Measurements from ENCODE around the gene MOGAT1.

Gene MOGAT1

GRCh38 chr2:222701233-222701632 lies 29.8 kb downstream of the MOGAT1 start:
- no peak for TF ChIP-seq CTCF (conservative IDR thresholded peaks at IDR 0.05; ENCODE audit: low read depth, low read length)
- no peak overlapping the region for H3K4me3 ChIP-seq (ENCODE audit: low read depth, low read length)
- no peak for DNase-seq (ENCODE audit: low read depth)

GRCh38 chr2:222701721-222702131 lies 30.3 kb downstream of the MOGAT1 start:
- no peak for TF ChIP-seq CTCF (conservative IDR thresholded peaks at IDR 0.05; ENCODE audit: low read depth, low read length)
- H3K4me3 ChIP-seq (ENCODE audit: low read depth, low read length) = no peak overlapping the region
- no peak for DNase-seq (ENCODE audit: low read depth)

- no peak for TF ChIP-seq CTCF (conservative IDR thresholded peaks at IDR 0.05; ENCODE audit: low read depth, low read length)
- no peak overlapping the region for H3K4me3 ChIP-seq (ENCODE audit: low read depth, low read length)
- no peak for DNase-seq (ENCODE audit: low read depth)
Observed at GRCh38 chr2:222703091-222703490, 31.6 kb downstream of the MOGAT1 start.

- peak; percentile 27 for DNase-seq (ENCODE audit: low read depth)
- TF ChIP-seq CTCF (conservative IDR thresholded peaks at IDR 0.05; ENCODE audit: low read depth, low read length) = no peak
- no peak overlapping the region for H3K4me3 ChIP-seq (ENCODE audit: low read depth, low read length)
Observed at GRCh38 chr2:222703886-222704285, 32.4 kb downstream of the MOGAT1 start.

- no peak overlapping the region for H3K4me3 ChIP-seq (ENCODE audit: low read depth, low read length)
- TF ChIP-seq CTCF (conservative IDR thresholded peaks at IDR 0.05; ENCODE audit: low read depth, low read length) = no peak
- no peak for DNase-seq (ENCODE audit: low read depth)
Observed at GRCh38 chr2:222706616-222707015, 35.2 kb downstream of the MOGAT1 start.

- no peak for DNase-seq (ENCODE audit: low read depth)
- no peak overlapping the region for H3K4me3 ChIP-seq (ENCODE audit: low read depth, low read length)
- TF ChIP-seq CTCF (conservative IDR thresholded peaks at IDR 0.05; ENCODE audit: low read depth, low read length) = no peak
Observed at GRCh38 chr2:222707102-222707688, 35.7 kb downstream of the MOGAT1 start.

- no peak for DNase-seq (ENCODE audit: low read depth)
- no peak overlapping the region for H3K4me3 ChIP-seq (ENCODE audit: low read depth, low read length)
- TF ChIP-seq CTCF (conservative IDR thresholded peaks at IDR 0.05; ENCODE audit: low read depth, low read length) = no peak
Observed at GRCh38 chr2:222707689-222708273, 36.3 kb downstream of the MOGAT1 start.

Data from choroid plexus epithelial cell (primary cell).